Measurements from ENCODE around the gene SMURF1. TPM values are rescaled to one million over a fixed set of nuclear protein-coding genes. Genes with fewer than 3 reads are reported as not detected.
A peak's percentile ranks its signal among the peaks of the same experiment; 100 is the strongest.

SMURF1 gene
- total and polyA plus RNA-seq, 4 donors: 2.9 to 16.8 (median 5.9) TPM

DNA sequence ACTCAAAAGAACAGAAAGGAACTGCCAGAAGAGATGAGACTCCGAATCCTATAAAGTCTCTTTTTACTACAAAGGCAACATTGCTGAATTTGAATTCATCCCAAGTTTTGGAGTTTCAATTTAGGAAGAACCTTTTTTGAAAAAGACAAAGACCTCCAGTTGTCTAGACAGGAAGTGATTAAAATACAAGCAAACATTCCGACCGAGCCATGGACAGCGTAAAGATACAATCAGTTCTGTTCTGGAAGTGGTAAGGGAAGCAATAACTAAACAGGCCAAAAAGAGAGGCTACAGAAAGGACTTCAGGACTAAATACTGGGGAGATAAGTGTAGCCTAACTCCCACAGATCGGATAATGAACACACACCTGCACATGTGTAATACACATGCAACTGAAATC, 101.0 kb downstream of the SMURF1 start:
- WGBS: 76% methylated on average over 5 of the region's 5 CpGs
- DNase-seq (ENCODE audit: low spot score): no peak
- Histone ChIP-seq H3K9ac (ENCODE audit: low read depth in 1 of 2, low read length in 2 of 2) (no peak overlapping the region), H3K36me3 (ENCODE audit: control insufficient read depth in 4 of 4, insufficient read depth in 3 of 4, low read depth in 1 of 4, low read length in 3 of 4) (peaks cover 14 to 47% (median 38%) of the 10 kb centered on the region in 4 donors), H3K4me1 (ENCODE audit: control insufficient read depth in 4 of 4, insufficient read depth in 4 of 4, low read length in 3 of 4) (peaks cover 0 to 30% (median 22%) of the 10 kb centered on the region in 4 donors), H3K9me3 (ENCODE audit: control insufficient read depth in 4 of 4, low read length in 3 of 4) (no peaks in the 10 kb centered on the region), H3K4me3 (ENCODE audit: low read depth in 1 of 3, low read length in 3 of 3) (no peak overlapping the region), H3K27ac (ENCODE audit: low read depth in 1 of 2, low read length in 2 of 2) (no peak overlapping the region), H3K27me3 (ENCODE audit: control insufficient read depth in 4 of 4, insufficient read depth in 4 of 4, low read length in 3 of 4) (no peaks in the 10 kb centered on the region)
- TF ChIP-seq, protein P1, sequence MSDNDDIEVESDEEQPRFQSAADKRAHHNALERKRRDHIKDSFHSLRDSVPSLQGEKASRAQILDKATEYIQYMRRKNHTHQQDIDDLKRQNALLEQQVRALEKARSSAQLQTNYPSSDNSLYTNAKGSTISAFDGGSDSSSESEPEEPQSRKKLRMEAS (IDR thresholded peaks at IDR 0.05): no peak
- TF ChIP-seq, protein P2, sequence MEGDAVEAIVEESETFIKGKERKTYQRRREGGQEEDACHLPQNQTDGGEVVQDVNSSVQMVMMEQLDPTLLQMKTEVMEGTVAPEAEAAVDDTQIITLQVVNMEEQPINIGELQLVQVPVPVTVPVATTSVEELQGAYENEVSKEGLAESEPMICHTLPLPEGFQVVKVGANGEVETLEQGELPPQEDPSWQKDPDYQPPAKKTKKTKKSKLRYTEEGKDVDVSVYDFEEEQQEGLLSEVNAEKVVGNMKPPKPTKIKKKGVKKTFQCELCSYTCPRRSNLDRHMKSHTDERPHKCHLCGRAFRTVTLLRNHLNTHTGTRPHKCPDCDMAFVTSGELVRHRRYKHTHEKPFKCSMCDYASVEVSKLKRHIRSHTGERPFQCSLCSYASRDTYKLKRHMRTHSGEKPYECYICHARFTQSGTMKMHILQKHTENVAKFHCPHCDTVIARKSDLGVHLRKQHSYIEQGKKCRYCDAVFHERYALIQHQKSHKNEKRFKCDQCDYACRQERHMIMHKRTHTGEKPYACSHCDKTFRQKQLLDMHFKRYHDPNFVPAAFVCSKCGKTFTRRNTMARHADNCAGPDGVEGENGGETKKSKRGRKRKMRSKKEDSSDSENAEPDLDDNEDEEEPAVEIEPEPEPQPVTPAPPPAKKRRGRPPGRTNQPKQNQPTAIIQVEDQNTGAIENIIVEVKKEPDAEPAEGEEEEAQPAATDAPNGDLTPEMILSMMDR (IDR thresholded peaks at IDR 0.05; ENCODE audit: low read depth, low read length, missing input control): no peak
- TF ChIP-seq HNF4G (IDR thresholded peaks at IDR 0.05) (no peak), JUND (IDR thresholded peaks at IDR 0.05) (no peak), YY1 (IDR thresholded peaks at IDR 0.05) (no peak)

GRCh38 chr7:99041526-99041925, 102.4 kb downstream of the SMURF1 start:
- WGBS: 58% methylated on average over 11 of the region's 11 CpGs
- H3K9me3 ChIP-seq (ENCODE audit: control insufficient read depth in 4 of 4, low read length in 3 of 4): no peaks in the 10 kb centered on the region
- peaks cover 12 to 44% (median 35%) of the 10 kb centered on the region in 4 donors for H3K36me3 ChIP-seq (ENCODE audit: control insufficient read depth in 4 of 4, insufficient read depth in 3 of 4, low read depth in 1 of 4, low read length in 3 of 4)
- H3K9ac ChIP-seq (ENCODE audit: low read depth in 1 of 2, low read length in 2 of 2): no peak overlapping the region
- TF ChIP-seq HNF4A (conservative IDR thresholded peaks at IDR 0.05): peak; percentile 66 to 68
- peak in 1 of 2 donors; percentile 45 for TF ChIP-seq RAD21 (IDR thresholded peaks at IDR 0.05)
- no peak for TF ChIP-seq ATF3 (IDR thresholded peaks at IDR 0.05)
- peak; percentile 10 for TF ChIP-seq SP1 (IDR thresholded peaks at IDR 0.05)
- TF ChIP-seq NR2F2 (IDR thresholded peaks at IDR 0.05): no peak
- peak; percentile 9 for TF ChIP-seq HNF4G (IDR thresholded peaks at IDR 0.05)
- TF ChIP-seq RXRA (IDR thresholded peaks at IDR 0.05): no peak
- H3K4me1 ChIP-seq (ENCODE audit: control insufficient read depth in 4 of 4, insufficient read depth in 4 of 4, low read length in 3 of 4): peaks cover 0 to 30% (median 22%) of the 10 kb centered on the region in 4 donors
- no peak overlapping the region for H3K27ac ChIP-seq (ENCODE audit: low read depth in 1 of 2, low read length in 2 of 2)
- DNase-seq (ENCODE audit: low spot score): no peak
- H3K4me3 ChIP-seq (ENCODE audit: low read depth in 1 of 3, low read length in 3 of 3): no peak overlapping the region
- no peaks in the 10 kb centered on the region for H3K27me3 ChIP-seq (ENCODE audit: control insufficient read depth in 4 of 4, insufficient read depth in 4 of 4, low read length in 3 of 4)

GRCh38 chr7:99040104-99040958, 103.6 kb downstream of the SMURF1 start:
- Histone ChIP-seq H3K4me3 (ENCODE audit: low read depth in 1 of 3, low read length in 3 of 3) (no peak overlapping the region), H3K9ac (ENCODE audit: low read depth in 1 of 2, low read length in 2 of 2) (no peak overlapping the region), H3K27me3 (ENCODE audit: control insufficient read depth in 4 of 4, insufficient read depth in 4 of 4, low read length in 3 of 4) (no peaks in the 10 kb centered on the region), H3K27ac (ENCODE audit: low read depth in 1 of 2, low read length in 2 of 2) (peak overlapping the region in 1 of 2 donors; percentile 15), H3K4me1 (ENCODE audit: control insufficient read depth in 4 of 4, insufficient read depth in 4 of 4, low read length in 3 of 4) (peaks cover 0 to 30% (median 22%) of the 10 kb centered on the region in 4 donors), H3K9me3 (ENCODE audit: control insufficient read depth in 4 of 4, low read length in 3 of 4) (no peaks in the 10 kb centered on the region), H3K36me3 (ENCODE audit: control insufficient read depth in 4 of 4, insufficient read depth in 3 of 4, low read depth in 1 of 4, low read length in 3 of 4) (peaks cover 12 to 48% (median 36%) of the 10 kb centered on the region in 4 donors)
- TF ChIP-seq, protein P2 (IDR thresholded peaks at IDR 0.05; ENCODE audit: low read depth, low read length, missing input control): peak; percentile 79
- TF ChIP-seq RAD21 (IDR thresholded peaks at IDR 0.05): peak; percentile 95 to 96
- TF ChIP-seq FOXA2 (IDR thresholded peaks at IDR 0.05): no peak
- TF ChIP-seq RXRA (IDR thresholded peaks at IDR 0.05): no peak
- WGBS: 66% methylated on average over 31 of the region's 31 CpGs
- peak; percentile 78 for DNase-seq (ENCODE audit: low spot score)
